GM12878 (cell line): Measurements from ENCODE around the gene PSPN.

Experiments
- RCOR1 ChIP-seq: conservative IDR thresholded peaks from 2 replicates; pipeline ENCODE4 v1.6.1; 2012; ENCODE audit warnings: low read depth, low read length, improper control_type of control experiment
- SUPT20H ChIP-seq: IDR thresholded peaks from 2 replicates; pipeline ENCODE4 v1.6.1; 2011; ENCODE audit warnings: low read depth, mild to moderate bottlenecking, low read length, moderate library complexity, borderline replicate concordance; ENCODE audit not compliant: control insufficient read depth
- SUZ12 ChIP-seq: fragments of 200-600 bp; sonication (generic); IDR thresholded peaks from one replicate; pipeline ENCODE4 v1.6.1; 2018; ENCODE audit warnings: antibody characterized with exemption, mild to moderate bottlenecking; ENCODE audit not compliant: unreplicated experiment
- TCF7 ChIP-seq: IDR thresholded peaks from 2 replicates; pipeline ENCODE4 v1.6.1; 2014; ENCODE audit warnings: antibody characterized with exemption, borderline replicate concordance
- ZNF274 ChIP-seq: IDR thresholded peaks from one replicate; pipeline ENCODE4 v1.8.0; 2011; ENCODE audit not compliant: insufficient read length, insufficient read depth
- TF ChIP-seq, protein P1 (sequence below), 3 experiments: IDR thresholded peaks in 2 of 3; conservative IDR thresholded peaks in 1 of 3; 2 replicates each; pipeline ENCODE4 v1.5.1; 2011; ENCODE audit warnings: low read depth in 3 of 3, low read length in 3 of 3, mild to moderate bottlenecking in 3 of 3, control low read depth in 2 of 3, moderate library complexity in 2 of 3, inconsistent platforms in 1 of 3, mixed read lengths in 1 of 3; ENCODE audit not compliant: control insufficient read depth in 2 of 3, insufficient read depth in 1 of 3; ENCODE audit errors: extremely low read depth in 1 of 3

DNA sequence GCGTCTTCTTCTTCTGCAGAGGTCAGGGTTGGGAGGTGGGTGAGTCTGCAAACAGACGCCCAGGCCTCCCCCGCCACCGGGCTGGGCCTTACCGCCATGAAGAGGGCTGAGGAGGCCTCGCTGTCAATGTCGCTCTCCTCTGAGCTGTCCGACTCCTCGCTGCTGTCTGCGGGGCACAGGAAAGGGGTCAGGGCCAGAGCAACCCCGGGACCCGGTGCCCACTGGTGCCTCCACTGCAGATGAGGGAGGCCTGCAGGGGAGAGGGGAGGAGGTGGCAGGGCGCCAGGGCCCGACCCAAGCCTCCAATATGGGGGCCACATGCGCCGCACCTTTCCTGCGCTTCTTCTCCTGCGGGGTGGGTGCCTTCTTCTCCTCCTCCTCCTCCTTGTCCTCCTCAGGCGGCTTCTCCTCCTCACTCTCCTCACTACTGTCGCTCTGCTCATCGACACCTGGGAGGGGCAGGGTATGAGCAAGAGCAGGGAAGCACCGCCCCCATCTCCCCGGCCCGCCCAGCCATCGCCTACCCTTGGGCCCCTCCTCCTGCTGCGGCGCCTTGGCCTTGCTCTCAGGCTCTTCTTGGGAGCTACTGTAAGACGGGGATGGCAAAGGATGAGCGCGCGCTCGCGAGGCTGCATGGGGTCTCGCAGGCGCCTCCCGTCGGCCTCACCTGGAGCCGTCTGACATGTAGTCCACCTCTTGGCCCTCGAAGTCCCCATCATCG, 5.5 kb upstream of the PSPN start:
- TF ChIP-seq SUPT20H (no peak), RCOR1 (no peak), SUZ12 (no peak), TCF7 (no peak), ZNF274 (no peak)
- TF ChIP-seq, protein P1, sequence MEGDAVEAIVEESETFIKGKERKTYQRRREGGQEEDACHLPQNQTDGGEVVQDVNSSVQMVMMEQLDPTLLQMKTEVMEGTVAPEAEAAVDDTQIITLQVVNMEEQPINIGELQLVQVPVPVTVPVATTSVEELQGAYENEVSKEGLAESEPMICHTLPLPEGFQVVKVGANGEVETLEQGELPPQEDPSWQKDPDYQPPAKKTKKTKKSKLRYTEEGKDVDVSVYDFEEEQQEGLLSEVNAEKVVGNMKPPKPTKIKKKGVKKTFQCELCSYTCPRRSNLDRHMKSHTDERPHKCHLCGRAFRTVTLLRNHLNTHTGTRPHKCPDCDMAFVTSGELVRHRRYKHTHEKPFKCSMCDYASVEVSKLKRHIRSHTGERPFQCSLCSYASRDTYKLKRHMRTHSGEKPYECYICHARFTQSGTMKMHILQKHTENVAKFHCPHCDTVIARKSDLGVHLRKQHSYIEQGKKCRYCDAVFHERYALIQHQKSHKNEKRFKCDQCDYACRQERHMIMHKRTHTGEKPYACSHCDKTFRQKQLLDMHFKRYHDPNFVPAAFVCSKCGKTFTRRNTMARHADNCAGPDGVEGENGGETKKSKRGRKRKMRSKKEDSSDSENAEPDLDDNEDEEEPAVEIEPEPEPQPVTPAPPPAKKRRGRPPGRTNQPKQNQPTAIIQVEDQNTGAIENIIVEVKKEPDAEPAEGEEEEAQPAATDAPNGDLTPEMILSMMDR (IDR thresholded peaks at IDR 0.05 in 2 of 3, conservative IDR thresholded peaks at IDR 0.05 in 1 of 3; ENCODE audit: control insufficient read depth in 2 of 3, extremely low read depth in 1 of 3, insufficient read depth in 1 of 3, low read depth in 3 of 3, low read length in 3 of 3) = no peak
